GM19455 (cell line): ENCODE results near the gene SIMC1.
"Not testable (repeated sequence)": the region's sequence is repeated elsewhere in the genome, so short reads cannot be mapped to it uniquely, and the experiment has no call there.

Experiments
- ATAC-seq: cut with Tn5 transposase; IDR thresholded peaks from one replicate; pipeline ENCODE4 v1.9.1; 2021; ENCODE audit not compliant: unreplicated experiment

SIMC1 gene

DNA sequence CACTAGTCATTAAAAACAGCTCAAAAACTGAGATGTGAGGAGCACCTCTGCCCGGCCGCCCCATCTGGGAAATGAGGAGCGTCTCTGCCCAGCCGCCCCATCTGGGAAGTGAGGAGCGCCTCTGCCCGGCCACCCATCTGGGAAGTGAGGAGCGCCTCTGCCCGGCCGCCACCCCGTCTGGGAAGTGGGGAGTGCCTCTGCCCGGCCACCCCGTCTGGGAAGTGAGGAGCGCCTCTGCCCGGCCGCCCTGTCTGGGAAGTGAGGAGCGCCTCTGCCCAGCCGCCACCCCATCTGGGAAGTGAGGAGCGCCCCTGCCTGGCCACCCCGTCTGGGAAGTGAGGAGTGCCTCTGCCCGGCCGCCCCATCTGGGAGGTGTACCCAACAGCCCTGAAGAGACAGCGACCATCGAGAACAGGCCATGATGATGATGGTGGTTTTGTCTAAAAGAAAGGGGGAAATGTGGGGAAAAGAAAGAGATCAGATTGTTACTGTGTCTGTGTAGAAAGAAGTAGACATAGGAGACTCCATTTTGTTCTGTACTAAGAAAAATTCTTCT, 23.7 kb upstream of the SIMC1 start:
- ATAC-seq = not testable (repeated sequence)

DNA sequence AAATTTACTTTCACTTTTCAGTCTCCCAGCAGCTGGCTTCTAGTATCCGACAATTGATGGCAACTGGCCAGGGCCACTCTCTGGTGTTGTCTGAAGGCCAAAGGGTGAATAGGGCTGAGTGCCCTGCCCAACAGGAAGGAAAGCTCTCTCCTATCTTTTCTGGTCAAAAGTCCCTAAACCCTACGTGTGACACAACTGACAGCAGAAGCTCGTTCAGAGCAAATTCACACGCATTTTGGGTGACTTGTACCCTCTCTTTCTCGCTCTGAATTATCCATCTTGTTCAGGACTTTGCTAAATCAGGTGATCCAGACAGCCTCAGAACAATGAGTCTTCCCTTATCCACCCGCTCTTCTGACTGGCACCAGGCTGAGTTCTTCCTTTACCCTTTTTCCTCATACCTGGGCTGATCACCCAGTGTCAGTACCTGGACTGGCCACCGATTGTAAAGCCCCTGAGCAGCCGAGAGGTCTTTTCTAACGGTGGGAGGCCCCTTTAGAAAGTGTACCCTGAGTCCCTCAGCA, 21.8 kb upstream of the SIMC1 start:
- ATAC-seq = not testable (repeated sequence)

DNA sequence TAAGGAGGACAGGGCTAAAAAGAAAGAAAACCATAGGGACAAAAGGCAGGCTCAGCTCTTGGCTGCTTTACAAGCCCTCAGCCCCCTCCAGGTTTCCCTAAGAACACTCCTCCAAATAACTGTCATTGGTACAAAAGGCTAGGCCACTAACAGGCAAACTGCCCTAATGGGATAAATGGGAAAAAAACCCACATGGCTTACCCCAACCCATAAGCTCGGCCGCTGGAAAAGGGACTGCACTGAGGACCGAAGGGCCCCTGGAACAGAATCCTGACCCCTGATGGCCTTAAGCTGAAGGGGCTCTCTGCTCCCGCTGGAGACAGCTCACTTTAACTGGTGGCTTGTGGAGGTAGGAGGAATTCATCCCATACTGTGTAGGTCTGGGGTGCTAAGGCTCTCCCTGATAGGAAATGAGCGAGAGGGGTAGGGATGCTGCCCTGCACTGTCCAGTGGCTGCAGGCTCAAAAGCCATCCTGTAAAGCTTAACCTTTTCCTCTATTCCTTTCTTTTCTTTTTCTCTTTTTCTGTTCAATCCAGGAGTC, 21.0 kb upstream of the SIMC1 start:
- ATAC-seq = not testable (repeated sequence)

DNA sequence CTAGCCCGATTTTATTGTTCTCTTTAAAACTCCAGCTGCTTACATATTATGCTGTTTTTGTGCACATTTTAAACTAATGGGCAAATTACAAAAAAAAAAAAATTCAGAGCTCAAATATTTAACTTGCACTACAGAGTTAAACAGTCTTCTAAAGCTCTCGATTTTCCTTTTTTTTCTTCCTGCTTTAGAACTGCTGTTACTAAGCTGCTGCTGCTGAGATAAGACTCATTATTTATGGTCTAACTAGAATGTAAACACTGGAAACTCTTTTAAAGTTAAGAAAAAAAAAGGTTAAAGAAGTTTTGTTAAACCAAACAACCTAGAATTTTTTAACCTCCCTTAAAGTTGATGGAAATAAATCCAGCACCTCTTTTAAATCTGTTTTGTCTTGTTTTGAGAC, 20.5 kb upstream of the SIMC1 start:
- ATAC-seq = not testable (repeated sequence)

DNA sequence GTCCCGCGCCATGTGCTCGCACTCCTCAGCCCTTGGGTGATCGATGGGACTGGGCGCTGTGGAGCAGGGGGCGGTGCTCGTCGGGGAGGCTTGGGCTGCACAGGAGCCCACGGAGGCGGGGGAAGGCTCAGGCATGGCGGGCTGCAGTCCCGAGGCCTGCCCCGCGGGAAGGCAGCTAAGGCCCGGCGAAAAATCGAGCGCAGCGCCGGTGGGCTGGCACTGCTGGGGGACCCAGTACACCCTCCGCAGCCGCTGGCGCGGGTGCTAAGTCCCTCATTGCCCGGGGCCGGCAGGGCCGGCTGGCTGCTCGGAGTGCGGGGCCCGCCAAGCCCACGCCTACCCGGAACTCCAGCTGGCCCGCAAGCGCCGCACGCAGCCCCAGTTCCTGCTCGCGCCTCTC, 16.2 kb upstream of the SIMC1 start:
- ATAC-seq = not testable (repeated sequence)

DNA sequence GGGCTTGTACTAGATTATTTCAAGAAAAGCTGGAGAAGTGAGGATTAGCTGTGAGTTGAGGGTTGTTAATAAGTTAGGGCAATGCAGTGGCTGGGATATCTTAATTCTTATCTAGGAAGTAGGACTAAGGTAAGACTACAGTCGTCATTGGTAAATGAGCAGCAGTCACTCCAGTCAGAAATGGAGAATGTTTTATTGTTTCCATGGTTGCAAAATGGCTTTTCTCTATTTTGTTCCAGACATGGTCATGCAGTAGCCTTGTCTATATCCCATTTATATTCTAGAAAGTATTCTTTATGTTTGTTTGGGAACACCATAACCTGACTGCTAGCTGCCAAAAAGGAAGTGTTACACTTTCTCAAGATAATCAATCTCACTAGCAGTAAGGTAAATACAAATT, 9.9 kb upstream of the SIMC1 start:
- ATAC-seq = not testable (repeated sequence)

DNA sequence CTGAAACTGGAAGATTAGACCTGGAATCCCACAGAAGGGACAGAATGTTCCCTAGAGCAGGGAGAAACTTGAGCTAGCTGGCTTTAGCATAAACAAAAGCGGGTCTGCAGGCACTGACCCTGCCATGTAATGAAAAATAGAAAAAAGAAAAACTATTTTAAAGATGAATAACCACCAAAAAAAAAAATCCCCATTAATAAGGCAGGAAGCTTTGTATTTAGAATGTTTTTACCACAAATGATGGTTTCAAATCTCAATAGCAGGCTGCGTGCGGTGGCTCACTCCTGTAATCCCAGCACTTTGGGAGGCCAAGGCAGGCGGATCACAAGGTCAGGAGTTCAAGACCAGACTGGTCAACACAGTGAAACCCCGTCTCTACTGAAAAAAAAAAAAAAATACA, 5.0 kb upstream of the SIMC1 start:
- not testable (repeated sequence) for ATAC-seq

DNA sequence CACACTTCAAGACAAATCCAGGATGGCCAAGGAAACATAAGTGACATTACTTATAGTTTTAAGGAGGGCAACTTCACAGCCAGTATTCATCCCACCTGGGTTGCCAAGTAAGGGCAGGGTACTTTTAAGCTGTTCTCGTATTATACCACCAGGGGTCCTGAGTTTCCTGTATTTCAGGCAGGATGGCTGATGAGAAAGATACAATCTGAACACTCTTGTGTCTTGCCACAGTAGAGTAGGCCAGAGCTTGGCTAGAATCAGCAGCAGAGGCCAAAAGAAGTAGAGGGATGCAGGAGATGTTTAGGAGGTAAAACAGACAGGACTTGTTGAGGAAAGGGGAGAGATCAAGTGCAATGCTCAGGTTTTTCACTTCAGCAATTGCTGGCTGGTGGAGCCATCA, 3.1 kb upstream of the SIMC1 start:
- ATAC-seq = peak; percentile 35

DNA sequence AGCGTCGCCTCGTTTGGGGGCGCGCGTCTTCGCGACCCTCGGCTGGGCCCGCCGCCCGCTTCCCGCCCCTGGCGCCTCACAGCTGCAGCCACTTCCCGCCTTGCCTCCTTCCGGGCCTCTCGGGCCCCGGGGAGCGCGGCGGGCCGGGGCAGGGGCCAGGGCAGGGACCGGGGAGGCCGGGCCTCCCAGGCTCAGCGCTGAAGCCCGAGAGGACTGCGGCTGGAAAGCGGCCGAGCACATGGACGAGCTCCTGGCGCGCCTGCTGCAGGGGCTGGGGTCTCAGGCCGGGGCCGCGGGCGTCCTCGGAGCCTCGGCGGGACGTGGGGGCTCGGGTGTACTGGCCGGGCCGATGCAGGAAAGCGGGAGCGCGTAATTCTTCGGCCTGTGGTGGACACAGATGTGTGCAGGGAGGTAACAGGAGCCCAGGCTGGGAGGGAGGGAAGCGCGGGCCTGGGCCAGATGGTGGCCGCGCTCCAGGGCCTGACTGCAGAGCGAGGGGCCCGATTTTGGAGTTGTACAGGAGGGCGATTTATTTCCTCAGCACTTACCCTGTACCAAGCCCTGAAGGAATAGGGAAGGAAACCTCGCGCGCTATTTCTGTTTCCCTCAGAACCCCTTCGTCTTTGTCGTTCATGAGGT, 540 bp downstream of the SIMC1 start:
- ATAC-seq = peak; percentile 39

DNA sequence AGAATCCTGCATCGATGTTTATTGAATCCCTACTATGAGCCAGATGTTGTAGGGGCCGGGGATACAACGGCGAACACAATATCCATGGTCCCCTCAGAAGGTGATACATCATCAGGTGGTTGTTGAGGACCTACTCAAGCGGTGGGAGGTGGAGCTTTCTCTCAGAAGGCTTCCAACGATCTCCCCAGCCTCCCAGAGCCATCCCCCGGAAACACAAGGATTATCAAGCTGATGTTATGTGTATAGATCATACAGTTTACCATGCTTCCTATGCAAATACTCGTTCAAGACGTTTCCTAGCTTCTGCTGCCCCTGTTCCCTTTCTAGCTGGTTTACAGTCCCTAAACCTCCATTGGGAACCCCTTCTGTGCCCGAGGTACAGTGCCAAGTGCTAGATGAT, 1.1 kb downstream of the SIMC1 start:
- not testable (repeated sequence) for ATAC-seq

DNA sequence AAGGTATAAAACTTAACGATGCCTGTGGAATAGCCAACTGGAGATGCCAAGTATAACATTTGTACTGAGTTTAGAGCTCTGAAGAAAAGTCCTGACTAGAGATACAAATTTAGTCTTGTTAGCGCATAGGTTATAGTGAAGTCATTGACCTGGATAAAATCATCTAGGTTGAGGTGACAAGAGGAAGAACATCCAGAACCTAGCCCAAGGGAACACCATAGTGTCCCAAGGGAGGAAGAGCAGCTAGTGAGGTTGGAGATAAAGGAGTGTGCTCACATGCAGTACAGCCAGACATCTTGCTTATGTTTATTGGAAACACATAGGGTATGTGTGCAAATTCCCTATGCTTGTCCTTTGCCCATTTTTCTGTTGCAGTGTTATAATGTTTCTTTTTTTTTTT, 6.1 kb downstream of the SIMC1 start:
- not testable (repeated sequence) for ATAC-seq

DNA sequence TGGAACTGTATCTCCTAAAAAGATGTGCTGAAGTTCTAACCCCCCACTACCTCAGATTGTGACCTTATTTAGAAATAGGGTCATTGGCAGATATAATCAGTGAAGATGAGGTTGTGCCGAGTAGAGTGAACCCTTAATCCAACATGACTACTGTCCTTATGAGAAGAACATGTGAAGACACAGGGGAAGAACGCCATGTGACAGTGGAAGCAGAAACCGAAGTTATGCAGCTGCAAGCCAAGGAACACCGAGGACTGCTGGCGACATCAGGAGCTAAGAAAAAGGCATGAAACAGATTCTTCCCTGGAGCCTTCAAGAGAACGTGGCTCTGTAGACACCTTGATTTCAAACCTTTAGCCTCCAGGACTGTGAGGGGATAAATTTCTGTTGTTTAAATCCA, 6.8 kb downstream of the SIMC1 start:
- not testable (repeated sequence) for ATAC-seq

DNA sequence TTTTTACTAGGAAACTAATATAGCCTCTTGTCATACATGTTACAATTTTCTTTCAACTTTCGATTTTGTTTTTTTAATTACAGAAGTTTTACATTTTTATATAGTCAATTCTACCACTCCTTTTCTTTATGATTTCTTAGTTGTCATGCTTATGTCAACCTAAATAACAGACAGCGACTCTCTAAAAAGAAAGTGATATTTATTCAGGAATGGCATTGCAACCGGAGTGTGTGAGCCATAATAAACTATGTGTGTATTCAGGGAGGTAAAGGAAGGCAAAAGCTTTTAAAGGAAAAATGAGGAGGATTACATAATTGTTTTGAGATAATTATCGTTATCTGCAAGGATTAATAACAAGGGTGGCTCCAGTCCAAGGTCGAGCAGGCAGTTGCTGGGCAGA, 7.3 kb downstream of the SIMC1 start:
- ATAC-seq = not testable (repeated sequence)

DNA sequence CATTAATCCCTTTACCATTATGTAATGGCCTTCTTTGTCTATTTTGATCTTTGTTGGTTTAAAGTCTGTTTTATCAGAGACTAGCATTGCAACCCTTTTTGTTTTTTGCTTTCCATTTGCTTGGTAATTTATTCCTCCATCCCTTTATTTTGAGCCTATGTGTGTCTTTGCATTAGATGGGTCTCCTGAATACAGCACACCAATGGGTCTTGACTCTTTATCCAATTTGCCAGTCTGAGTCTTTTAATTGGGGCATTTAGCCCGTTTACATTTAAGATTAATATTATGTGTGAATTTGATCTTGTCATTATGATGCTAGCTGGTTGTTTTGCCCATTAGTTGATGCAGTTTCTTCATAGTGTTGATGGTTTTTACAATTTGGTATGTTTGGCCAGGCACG, 12.5 kb downstream of the SIMC1 start:
- ATAC-seq = not testable (repeated sequence)

DNA sequence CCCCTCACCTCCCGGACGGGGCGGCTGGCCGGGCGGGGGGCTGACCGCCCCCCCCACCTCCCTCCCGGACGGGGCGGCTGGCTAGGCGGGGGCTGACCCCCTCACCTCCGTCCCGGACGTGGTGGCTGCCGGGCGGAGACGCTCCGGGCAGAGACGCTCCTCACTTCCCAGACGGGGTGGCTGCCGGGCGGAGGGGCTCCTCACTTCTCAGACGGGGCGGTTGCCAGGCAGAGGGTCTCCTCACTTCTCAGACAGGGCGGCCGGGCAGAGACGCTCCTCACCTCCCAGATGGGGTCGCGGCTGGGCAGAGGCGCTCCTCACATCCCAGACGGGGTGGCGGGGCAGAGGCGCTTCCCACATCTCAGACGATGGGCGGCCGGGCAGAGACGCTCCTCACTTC, 13.9 kb downstream of the SIMC1 start:
- not testable (repeated sequence) for ATAC-seq

DNA sequence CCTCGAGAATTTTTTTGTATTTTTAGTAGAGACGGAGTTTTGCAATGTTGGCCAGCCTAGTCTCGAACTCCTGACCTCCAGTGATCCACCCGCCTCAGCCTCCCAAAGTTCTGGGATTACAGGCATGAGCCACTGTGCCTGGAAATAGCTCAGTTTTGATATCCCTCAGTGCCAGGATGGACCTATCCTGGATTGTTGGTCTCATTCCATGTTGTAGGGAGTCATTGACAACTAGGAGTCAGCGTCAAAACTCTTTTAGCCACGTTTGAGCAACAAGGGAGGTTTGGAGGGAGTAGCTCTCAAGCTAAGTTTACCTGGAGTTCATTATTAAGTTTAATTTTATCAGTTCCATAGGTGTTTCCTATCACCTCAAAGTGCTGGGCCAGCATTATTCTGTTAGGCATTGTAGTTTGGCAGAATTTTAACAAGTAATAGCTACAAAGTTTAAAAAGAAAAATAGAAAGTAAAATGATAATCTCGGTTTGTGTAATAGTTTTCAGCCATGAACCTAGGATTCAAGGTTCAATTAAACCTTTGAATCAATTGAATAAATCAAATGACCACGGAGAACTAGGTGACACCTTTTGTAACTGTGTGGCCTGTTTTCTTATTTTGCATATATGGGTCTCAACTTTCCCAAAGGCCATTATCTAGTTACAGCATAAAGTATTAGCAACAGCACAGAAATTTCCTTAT, 15.3 kb downstream of the SIMC1 start:
- not testable (repeated sequence) for ATAC-seq

DNA sequence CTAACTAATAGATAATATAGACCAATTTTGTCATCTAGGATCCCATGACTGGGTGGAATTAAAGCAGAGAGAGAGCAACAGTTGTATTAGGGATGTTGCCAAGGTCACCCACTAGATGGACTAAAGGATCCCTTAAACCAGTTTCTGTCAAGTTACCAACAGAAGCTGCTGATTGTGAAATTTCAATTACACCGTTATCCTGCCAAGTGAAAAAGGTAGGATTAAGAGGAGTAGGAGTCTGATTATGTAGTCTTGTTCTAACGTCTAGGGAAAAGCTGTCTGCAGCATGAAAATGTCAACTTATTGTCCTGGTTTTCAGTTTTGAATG, 15.8 kb downstream of the SIMC1 start:
- ATAC-seq = not testable (repeated sequence)

DNA sequence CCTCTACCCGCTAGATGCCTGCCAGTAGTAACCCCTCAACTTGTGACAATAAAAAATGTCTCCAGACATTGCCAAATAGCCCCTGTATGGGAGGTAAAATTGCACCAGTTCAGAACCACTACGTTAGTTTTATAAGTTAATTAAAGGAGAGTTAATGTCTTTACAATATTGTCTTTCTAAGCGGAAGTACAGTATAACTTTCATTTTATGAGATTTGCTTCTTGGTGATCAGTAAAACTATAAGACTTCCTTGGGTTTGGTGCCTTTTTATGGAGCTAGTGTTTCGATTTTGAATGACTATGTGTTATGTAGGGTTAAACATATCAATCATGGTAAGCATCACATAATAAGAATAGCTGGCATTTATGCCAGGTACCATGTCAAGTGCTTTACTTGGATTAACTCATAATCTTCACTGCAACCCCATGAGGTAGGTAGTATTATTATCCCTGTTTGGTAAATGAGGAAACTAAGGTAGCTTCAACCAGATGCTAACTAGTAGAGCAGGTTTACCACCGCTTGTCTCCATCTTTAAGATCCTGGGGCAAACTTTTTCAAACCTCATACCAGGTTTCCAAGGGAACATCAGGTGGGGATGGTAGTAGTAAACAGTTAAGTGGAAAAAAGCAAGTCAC, 19.8 kb downstream of the SIMC1 start:
- not testable (repeated sequence) for ATAC-seq

DNA sequence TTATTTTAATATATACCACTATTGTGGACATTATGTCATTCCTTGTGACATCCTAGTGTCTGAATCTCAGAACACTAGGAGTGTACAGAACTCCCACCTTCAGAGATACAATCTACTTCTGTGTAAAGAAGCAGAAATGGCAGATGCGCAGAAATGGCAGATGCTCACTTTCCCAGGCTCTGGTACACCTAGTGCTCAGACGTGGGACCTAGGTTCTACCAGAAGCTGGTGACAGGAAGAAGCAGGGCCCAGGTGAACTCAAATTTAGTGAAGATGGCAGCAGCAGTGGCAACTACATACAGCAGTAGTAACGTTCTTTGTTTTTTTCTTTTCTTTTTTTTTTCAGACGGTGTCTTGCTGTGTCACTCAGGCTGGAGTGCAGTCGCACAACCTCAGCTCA, 22.5 kb downstream of the SIMC1 start:
- ATAC-seq = not testable (repeated sequence)

DNA sequence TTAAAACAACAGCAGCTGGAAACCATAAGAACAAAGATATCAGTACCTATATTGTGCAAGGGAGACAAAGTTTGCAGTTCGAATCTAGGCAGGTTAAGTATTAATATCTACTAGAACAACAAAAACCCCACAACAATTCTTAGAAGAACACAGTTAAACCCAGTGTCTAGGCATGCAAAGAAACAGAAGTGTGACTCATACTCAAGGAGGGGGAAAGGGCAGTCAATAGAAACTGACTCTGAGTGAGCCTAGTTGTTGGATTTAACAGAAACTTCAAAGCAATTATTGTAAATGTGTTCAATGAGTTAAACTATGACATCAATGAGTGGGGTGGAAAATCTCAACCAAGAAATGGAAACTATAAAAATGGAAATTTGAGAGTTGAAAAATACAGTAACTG, 28.2 kb downstream of the SIMC1 start:
- ATAC-seq = not testable (repeated sequence)

DNA sequence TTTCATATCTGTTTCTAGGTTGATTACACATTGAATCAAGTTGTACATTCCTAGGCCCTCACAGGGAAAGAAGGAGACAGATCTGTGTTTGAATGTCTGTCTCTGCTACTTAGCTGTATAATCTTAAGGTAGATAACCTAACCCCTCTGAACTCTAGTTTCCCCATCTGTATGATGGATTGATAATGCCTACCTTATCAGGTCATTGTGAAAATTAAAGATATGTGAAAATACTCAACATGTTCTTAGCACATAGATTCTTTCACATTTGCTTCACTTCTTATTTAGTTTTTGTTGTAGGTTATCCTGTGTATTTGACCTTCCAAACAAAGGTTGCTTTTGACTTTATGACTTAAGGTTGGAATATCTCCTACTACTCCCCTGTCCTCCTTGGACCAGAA, 50.8 kb downstream of the SIMC1 start:
- not testable (repeated sequence) for ATAC-seq
